Activated naive CD4-positive, alpha-beta T cell treated with anti-CD3 and anti-CD28 coated beads, Interleukin-2, amount 10 ng/mL, durations not matched to agents 7 days and 5 days (primary cell): ENCODE results near the gene SLC6A12.

ENCODE experiments used
- CTCF ChIA-PET: fragments of 350-600 bp; sonication (Branson Sonifier 250); formaldehyde crosslinking; loops from one replicate; lab custom pipeline; 2021; ENCODE audit warnings: antibody characterized with exemption; lab: Charles Lee
- DNase-seq: peaks from one replicate; pipeline ENCODE4 v3.0.0-alpha.2; 2020
- H3K27ac Mint-ChIP-seq: one replicate; pipeline ENCODE4 v1.8.0; 2021; ENCODE audit warnings: mild to moderate bottlenecking, moderate library complexity, mixed read lengths
- H3K27me3 Mint-ChIP-seq: one replicate; pipeline ENCODE4 v1.8.0; 2021; ENCODE audit warnings: mild to moderate bottlenecking, mixed read lengths
- H3K36me3 Mint-ChIP-seq: one replicate; pipeline ENCODE4 v1.8.0; 2021; ENCODE audit warnings: mixed read lengths
- H3K4me1 Mint-ChIP-seq: one replicate; pipeline ENCODE4 v1.8.0; 2021; ENCODE audit warnings: mixed read lengths
- H3K4me3 Mint-ChIP-seq: one replicate; pipeline ENCODE4 v1.8.0; 2021; ENCODE audit warnings: mild to moderate bottlenecking, moderate library complexity, mixed read lengths
- H3K9me3 Mint-ChIP-seq: one replicate; pipeline ENCODE4 v1.8.0; 2021; ENCODE audit warnings: mixed read lengths

Gene SLC6A12

GRCh38 chr12:228846-229200 lies 14.9 kb upstream of the SLC6A12 start:
- H3K27ac Mint-ChIP-seq: no peak overlapping the region
- H3K4me1 Mint-ChIP-seq: no peaks in the 10 kb centered on the region
- no peak overlapping the region for H3K4me3 Mint-ChIP-seq
- H3K36me3 Mint-ChIP-seq: no peaks in the 10 kb centered on the region
- DNase-seq: no peak
- H3K9me3 Mint-ChIP-seq: no peaks in the 10 kb centered on the region
- peaks cover 15% of the 10 kb centered on the region for H3K27me3 Mint-ChIP-seq
- CTCF ChIA-PET: no interaction called here

- DNase-seq: peak; percentile 2
- no peaks in the 10 kb centered on the region for H3K4me1 Mint-ChIP-seq
- H3K27ac Mint-ChIP-seq: no peak overlapping the region
- no peaks in the 10 kb centered on the region for H3K9me3 Mint-ChIP-seq
- H3K4me3 Mint-ChIP-seq: no peak overlapping the region
- peaks cover 19% of the 10 kb centered on the region for H3K27me3 Mint-ChIP-seq
- CTCF ChIA-PET: no interaction called here
- H3K36me3 Mint-ChIP-seq: no peaks in the 10 kb centered on the region
Observed at GRCh38 chr12:227923-228845, 14.2 kb upstream of the SLC6A12 start.

GRCh38 chr12:227286-227915 lies 13.4 kb upstream of the SLC6A12 start:
- Mint-ChIP-seq H3K36me3 (no peaks in the 10 kb centered on the region), H3K4me3 (no peak overlapping the region), H3K27ac (no peak overlapping the region), H3K9me3 (no peaks in the 10 kb centered on the region), H3K4me1 (no peaks in the 10 kb centered on the region), H3K27me3 (peaks cover 15% of the 10 kb centered on the region)
- CTCF ChIA-PET: no interaction called here
- DNase-seq: peak; percentile 14

- Mint-ChIP-seq H3K9me3 (no peaks in the 10 kb centered on the region), H3K27me3 (peaks cover 15% of the 10 kb centered on the region), H3K4me3 (no peak overlapping the region), H3K36me3 (no peaks in the 10 kb centered on the region), H3K27ac (no peak overlapping the region), H3K4me1 (no peaks in the 10 kb centered on the region)
- CTCF ChIA-PET: no interaction called here
- peak; percentile 7 for DNase-seq
Observed at GRCh38 chr12:226401-226800, 12.4 kb upstream of the SLC6A12 start.

GRCh38 chr12:225012-225411 lies 11.1 kb upstream of the SLC6A12 start:
- H3K4me3 Mint-ChIP-seq: no peak overlapping the region
- DNase-seq: peak; percentile 14
- peaks cover 15% of the 10 kb centered on the region for H3K27me3 Mint-ChIP-seq
- no peaks in the 10 kb centered on the region for H3K9me3 Mint-ChIP-seq
- peaks cover under 1% of the 10 kb centered on the region for H3K4me1 Mint-ChIP-seq
- no peaks in the 10 kb centered on the region for H3K36me3 Mint-ChIP-seq
- CTCF ChIA-PET: no interaction called here
- H3K27ac Mint-ChIP-seq: no peak overlapping the region

- H3K27ac Mint-ChIP-seq: no peak overlapping the region
- H3K9me3 Mint-ChIP-seq: no peaks in the 10 kb centered on the region
- DNase-seq: no peak
- CTCF ChIA-PET: no interaction called here
- H3K27me3 Mint-ChIP-seq: peaks cover 11% of the 10 kb centered on the region
- peaks cover 4% of the 10 kb centered on the region for H3K4me1 Mint-ChIP-seq
- H3K36me3 Mint-ChIP-seq: no peaks in the 10 kb centered on the region
- no peak overlapping the region for H3K4me3 Mint-ChIP-seq
Observed at GRCh38 chr12:224330-224729, 10.4 kb upstream of the SLC6A12 start.

GRCh38 chr12:223841-224240 lies 9.9 kb upstream of the SLC6A12 start:
- no peak overlapping the region for H3K4me3 Mint-ChIP-seq
- DNase-seq: no peak
- no peaks in the 10 kb centered on the region for H3K9me3 Mint-ChIP-seq
- peaks cover 4% of the 10 kb centered on the region for H3K4me1 Mint-ChIP-seq
- no peaks in the 10 kb centered on the region for H3K36me3 Mint-ChIP-seq
- peaks cover 9% of the 10 kb centered on the region for H3K27me3 Mint-ChIP-seq
- no peak overlapping the region for H3K27ac Mint-ChIP-seq
- CTCF ChIA-PET: no interaction called here

- H3K27ac Mint-ChIP-seq: no peak overlapping the region
- H3K4me3 Mint-ChIP-seq: no peak overlapping the region
- peaks cover 4% of the 10 kb centered on the region for H3K4me1 Mint-ChIP-seq
- H3K27me3 Mint-ChIP-seq: peaks cover 4% of the 10 kb centered on the region
- H3K36me3 Mint-ChIP-seq: no peaks in the 10 kb centered on the region
- no peak for DNase-seq
- no peaks in the 10 kb centered on the region for H3K9me3 Mint-ChIP-seq
- CTCF ChIA-PET: no interaction called here
Observed at GRCh38 chr12:221736-222135, 7.8 kb upstream of the SLC6A12 start.

GRCh38 chr12:220946-221550 lies 7.1 kb upstream of the SLC6A12 start:
- no peaks in the 10 kb centered on the region for H3K36me3 Mint-ChIP-seq
- no peak overlapping the region for H3K27ac Mint-ChIP-seq
- peaks cover 4% of the 10 kb centered on the region for H3K4me1 Mint-ChIP-seq
- CTCF ChIA-PET: interaction anchor here (1.2 to 1.3 kb wide), 2 partner anchors 9 to 11 kb away, joined by 3 to 5 read pairs; no protein-coding TSS in a partner anchor
- no peaks in the 10 kb centered on the region for H3K9me3 Mint-ChIP-seq
- peaks cover 6% of the 10 kb centered on the region for H3K27me3 Mint-ChIP-seq
- no peak overlapping the region for H3K4me3 Mint-ChIP-seq
- no peak for DNase-seq

GRCh38 chr12:220491-220890 lies 6.5 kb upstream of the SLC6A12 start:
- no peaks in the 10 kb centered on the region for H3K9me3 Mint-ChIP-seq
- H3K27me3 Mint-ChIP-seq: peaks cover 8% of the 10 kb centered on the region
- H3K4me1 Mint-ChIP-seq: peaks cover 4% of the 10 kb centered on the region
- CTCF ChIA-PET: interaction anchor here (1.2 to 1.3 kb wide), 3 partner anchors 10 to 50 kb away, joined by 3 to 5 read pairs (median 3); no protein-coding TSS in a partner anchor
- no peak overlapping the region for H3K27ac Mint-ChIP-seq
- H3K36me3 Mint-ChIP-seq: no peaks in the 10 kb centered on the region
- no peak for DNase-seq
- no peak overlapping the region for H3K4me3 Mint-ChIP-seq

- Mint-ChIP-seq H3K4me3 (no peak overlapping the region), H3K36me3 (no peaks in the 10 kb centered on the region), H3K27ac (no peak overlapping the region), H3K4me1 (peaks cover 4% of the 10 kb centered on the region), H3K27me3 (peaks cover 8% of the 10 kb centered on the region), H3K9me3 (no peaks in the 10 kb centered on the region)
- DNase-seq: peak; percentile 84
- CTCF ChIA-PET: interaction anchor here (0.8 to 1.4 kb wide), 6 partner anchors 10 to 49 kb away, joined by 3 to 4 read pairs (median 3); no protein-coding TSS in a partner anchor
Observed at GRCh38 chr12:219891-220352, 6.0 kb upstream of the SLC6A12 start.

GRCh38 chr12:218728-219590 lies 5.0 kb upstream of the SLC6A12 start:
- no peak overlapping the region for H3K4me3 Mint-ChIP-seq
- no peaks in the 10 kb centered on the region for H3K36me3 Mint-ChIP-seq
- H3K27me3 Mint-ChIP-seq: peaks cover 17% of the 10 kb centered on the region
- no peak overlapping the region for H3K27ac Mint-ChIP-seq
- H3K9me3 Mint-ChIP-seq: no peaks in the 10 kb centered on the region
- H3K4me1 Mint-ChIP-seq: peaks cover 4% of the 10 kb centered on the region
- CTCF ChIA-PET: interaction anchor here (0.7 to 1.4 kb wide), 6 partner anchors 9 to 59 kb away, joined by 3 to 4 read pairs (median 3); no protein-coding TSS in a partner anchor
- no peak for DNase-seq

- Mint-ChIP-seq H3K4me3 (no peak overlapping the region), H3K36me3 (no peaks in the 10 kb centered on the region), H3K27ac (no peak overlapping the region), H3K9me3 (no peaks in the 10 kb centered on the region), H3K4me1 (peaks cover 4% of the 10 kb centered on the region), H3K27me3 (peaks cover 20% of the 10 kb centered on the region)
- CTCF ChIA-PET: no interaction called here
- DNase-seq: no peak
Observed at GRCh38 chr12:218221-218620, 4.3 kb upstream of the SLC6A12 start.
